ENCODE data around the gene MAP2K3. TPM values are rescaled to one million over a fixed set of nuclear protein-coding genes. Genes with fewer than 3 reads are reported as not detected.

The MAP2K3 gene
- total and polyA plus RNA-seq, 2 of the 4 experiments (the other 2 are of a cell fraction) = 23.5 to 82.2 TPM

DNA sequence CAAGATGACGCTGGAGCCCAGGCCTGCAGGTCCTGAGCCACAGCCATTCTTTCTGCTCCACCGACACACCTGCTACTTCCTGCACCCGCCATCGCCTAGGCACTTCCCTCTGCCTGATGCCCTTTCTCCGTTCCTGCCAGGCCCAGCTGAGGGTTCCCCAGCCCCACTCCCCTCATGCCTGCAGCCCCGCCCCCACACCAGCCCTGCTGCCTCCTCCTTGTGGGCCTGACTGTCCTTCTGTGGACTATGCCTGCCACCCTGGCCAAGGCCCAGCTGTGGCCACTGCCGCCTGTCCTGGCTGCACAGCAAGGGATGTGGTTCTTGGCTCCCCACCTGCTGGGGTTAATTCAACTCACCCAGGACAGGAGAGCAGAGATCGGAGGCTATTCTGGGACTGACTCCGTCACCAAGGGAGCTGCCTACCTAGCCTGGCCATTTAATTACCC is 38.8 kb upstream of the MAP2K3 start:
- Histone ChIP-seq H2BK20ac (ENCODE audit: low read depth, low read length) (no peak overlapping the region), H3K4me2 (ENCODE audit: low read depth, low read length) (no peak overlapping the region), H3K4me1 (ENCODE audit: control insufficient read depth, insufficient read depth, low read length) (no peaks in the 10 kb centered on the region; the same call in 1 of the 2 replicates), H3K14ac (replicated peaks; ENCODE audit: low read depth, low read length) (no peak overlapping the region), H2BK5ac (ENCODE audit: low read depth, low read length, poor library complexity, severe bottlenecking) (no peak overlapping the region), H3K4ac (ENCODE audit: low read depth, low read length) (no peak overlapping the region), H3K36me3 (ENCODE audit: control insufficient read depth, insufficient read depth, low read length) (peaks cover 7% of the 10 kb centered on the region; the same call in 1 of the 2 replicates), H2BK120ac (ENCODE audit: low read depth, low read length) (no peak overlapping the region), H3K9ac (ENCODE audit: low read depth, low read length) (no peak overlapping the region), H2AK9ac (replicated peaks; ENCODE audit: low read depth, low read length, poor library complexity) (no peak overlapping the region), H2AFZ (replicated peaks; ENCODE audit: low read length, poor library complexity) (no peak overlapping the region), H4K5ac (ENCODE audit: low read depth, low read length) (no peak overlapping the region), H3K4me3 (ENCODE audit: insufficient read depth, low read depth, low read length) (no peak overlapping the region), H4K91ac (ENCODE audit: insufficient read depth, low read depth, low read length) (no peak overlapping the region), H2BK15ac (ENCODE audit: low read depth, low read length) (no peak overlapping the region), H4K20me1 (ENCODE audit: insufficient read depth, low read length) (peaks cover 7% of the 10 kb centered on the region), H3K23ac (ENCODE audit: low read depth, low read length) (no peak overlapping the region), H3K27ac (ENCODE audit: insufficient read depth, low read length) (no peak overlapping the region), H3K9me3 (ENCODE audit: control insufficient read depth, insufficient read depth, low read length) (no peaks in the 10 kb centered on the region), H4K8ac (ENCODE audit: low read depth in 2 of 2, low read length in 2 of 2) (no peak overlapping the region), H3K27me3 (ENCODE audit: control insufficient read depth, insufficient read depth, low read length) (no peaks in the 10 kb centered on the region), H3K18ac (ENCODE audit: low read depth, low read length) (no peak overlapping the region), H3K9me1 (ENCODE audit: insufficient read depth, low read length) (no peaks in the 10 kb centered on the region), H2AK5ac (ENCODE audit: low read depth, low read length) (no peak overlapping the region), H3K56ac (ENCODE audit: extremely low read depth, insufficient read depth, low read length) (no peak overlapping the region), H3K79me1 (ENCODE audit: low read depth in 1 of 2, low read length in 2 of 2) (peaks cover 0 to 4% of the 10 kb centered on the region in 2 experiments; a peak in 1 of 4 replicates)
- BruUV-seq (replicated peaks) = no TSS peak
- dilution Hi-C loops (cut with HindIII; ENCODE audit: low sequenced_read_pairs, unreplicated experiment) = no loop called here
- WGBS, 2 experiments (ENCODE audit: extremely low coverage in 2 of 2, insufficient read length in 1 of 2) = 82% methylated on average over 4 of the region's 9 CpGs; no CpG with 5 or more reads in 1 of the 2 experiments
- intact Hi-C loops (cut with micrococcal nuclease) = no loop called here
- ChIA-PET POLR2A (ENCODE audit: unreplicated experiment) (no interaction called here), CTCF (no interaction called here)
- ATAC-seq (ENCODE audit: low read depth) (no peak), DNase-seq (no peak)
- TF ChIP-seq RAD21 (IDR thresholded peaks at IDR 0.05; ENCODE audit: low read length) (no peak), CTCF (conservative IDR thresholded peaks at IDR 0.05; ENCODE audit: low read depth, low read length) (no peak), ELK1 (IDR thresholded peaks at IDR 0.05; ENCODE audit: borderline replicate concordance, low read depth, low read length) (no peak), CHD1 (IDR thresholded peaks at IDR 0.05; ENCODE audit: low read depth, low read length) (no peak), FOS (IDR thresholded peaks at IDR 0.05; ENCODE audit: low read depth, low read length) (no peak), RFX5 (IDR thresholded peaks at IDR 0.05; ENCODE audit: low read depth, low read length) (no peak), SMC3 (IDR thresholded peaks at IDR 0.05; ENCODE audit: low read depth, low read length) (no peak)
- in situ Hi-C loops (cut with MboI; ENCODE audit: low sequenced_read_pairs) = no loop called here
